ACHN (cell line): ENCODE results near the gene ZNF710.

ENCODE experiments used
- DNase-seq: peaks from one replicate; pipeline ENCODE4 v3.0.0-alpha.2; 2015
- in situ Hi-C: cut with HindIII; loops from 2 replicates; pipeline ENCODE4 v1.10.0; 2017; ENCODE audit warnings: low sequenced_read_pairs, low pct_ligation_motif_present, low pct_unique_long_range_greater_than_20kb

The ZNF710 gene

DNA sequence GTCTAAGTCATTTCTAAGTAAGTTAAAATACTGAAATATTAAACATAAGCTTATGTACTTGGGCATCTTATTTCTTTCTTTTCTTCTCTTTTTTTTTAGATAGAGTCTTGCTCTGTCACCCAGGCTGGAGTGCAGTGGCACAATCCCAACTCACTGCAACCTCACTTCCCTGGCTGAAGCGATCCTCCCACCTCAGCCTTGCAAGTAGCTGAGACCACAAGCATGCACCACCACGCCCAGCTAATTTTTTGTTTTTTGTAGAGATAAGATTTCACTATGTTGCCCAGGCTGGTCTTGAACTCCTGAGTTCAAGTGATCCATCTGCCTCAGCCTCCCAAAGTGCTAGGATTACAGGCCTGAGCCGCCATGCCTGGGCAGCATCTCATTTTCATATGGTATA, 16.0 kb upstream of the ZNF710 start:
- in situ Hi-C loops = no loop called here
- DNase-seq = no peak

DNA sequence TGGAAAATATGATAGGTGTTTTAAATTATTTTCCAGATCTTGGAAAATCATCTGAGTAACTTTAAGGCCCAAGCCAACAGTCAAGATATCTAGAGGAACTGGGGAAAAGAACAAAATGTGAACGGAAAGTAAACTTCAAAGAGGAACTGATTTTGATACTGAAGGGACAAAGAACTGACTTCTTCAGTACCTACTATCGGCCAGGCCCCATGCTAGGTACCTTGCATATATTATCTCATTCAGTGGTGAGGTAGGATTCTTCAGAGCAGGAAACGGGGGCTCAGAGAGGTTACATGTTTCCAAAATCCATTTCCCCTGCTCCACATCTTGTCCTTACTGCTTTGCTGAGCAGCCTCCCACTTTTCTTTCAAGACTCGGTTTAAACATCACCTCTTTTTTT, 9.8 kb upstream of the ZNF710 start:
- in situ Hi-C loops = no loop called here
- DNase-seq = no peak

DNA sequence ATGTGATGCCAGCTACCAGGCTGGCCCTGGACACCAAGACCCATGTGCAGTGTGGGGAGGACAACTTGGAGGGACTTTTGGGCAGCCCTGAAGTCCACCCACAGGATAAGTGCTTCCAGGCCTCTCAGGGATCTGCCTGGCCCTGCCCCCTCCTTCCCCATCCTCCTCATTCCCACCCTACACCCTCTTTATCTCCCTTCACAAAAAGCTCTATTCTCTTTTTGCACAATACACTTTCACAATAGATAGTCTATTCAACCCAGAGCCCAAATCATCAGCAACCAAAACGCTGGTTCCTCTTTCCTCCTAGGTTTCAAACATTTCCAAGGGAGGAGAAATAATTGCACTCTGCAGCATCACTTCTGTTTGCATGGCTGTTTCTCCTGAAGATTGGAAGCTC, 7.8 kb upstream of the ZNF710 start:
- no peak for DNase-seq
- in situ Hi-C loops = no loop called here

DNA sequence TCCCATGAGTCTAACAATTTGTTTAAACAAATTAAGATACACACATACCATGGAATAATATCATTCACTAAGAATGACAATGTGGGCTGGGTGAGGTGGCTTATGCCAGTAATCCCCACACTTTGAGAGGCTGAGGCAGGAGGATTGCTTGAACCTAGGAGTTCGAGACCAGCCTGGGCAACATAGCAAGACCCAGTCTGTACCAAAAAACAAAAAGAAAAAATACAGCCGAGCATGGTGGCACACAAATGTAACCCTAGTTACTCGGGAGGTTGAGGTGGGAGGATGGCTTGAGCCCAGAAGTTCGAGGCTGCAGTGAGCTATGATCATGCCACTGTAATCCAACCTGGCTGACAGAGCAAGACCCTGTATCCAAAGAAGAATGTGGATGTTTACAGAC, 4.0 kb upstream of the ZNF710 start:
- in situ Hi-C loops = no loop called here
- DNase-seq = no peak

DNA sequence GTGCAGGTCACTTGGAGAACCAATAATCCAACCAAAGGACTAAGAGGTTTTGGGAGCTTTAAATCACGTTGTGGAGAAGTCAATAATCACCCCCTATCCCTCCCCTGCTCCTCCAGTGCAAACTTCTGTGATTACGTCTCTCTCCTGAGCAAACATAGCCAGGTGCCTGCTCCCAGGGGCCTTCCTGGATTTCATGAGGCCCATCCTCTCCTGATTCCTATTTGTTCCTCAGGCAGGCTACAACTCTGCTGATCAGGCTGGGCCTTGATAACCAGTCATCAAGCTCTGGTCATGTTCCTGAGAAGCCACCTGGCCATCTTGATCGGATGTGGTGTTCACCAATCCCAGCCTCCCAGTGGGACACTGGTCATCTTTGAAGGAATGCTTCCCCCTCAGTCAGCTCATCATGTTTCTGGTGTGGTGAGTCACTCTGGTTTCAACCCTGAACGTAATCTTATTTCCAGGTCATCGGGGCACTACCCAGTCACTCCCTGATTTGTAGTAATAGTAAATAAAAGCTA, 2.9 kb upstream of the ZNF710 start:
- peak; percentile 41 for DNase-seq
- in situ Hi-C loops = no loop called here

DNA sequence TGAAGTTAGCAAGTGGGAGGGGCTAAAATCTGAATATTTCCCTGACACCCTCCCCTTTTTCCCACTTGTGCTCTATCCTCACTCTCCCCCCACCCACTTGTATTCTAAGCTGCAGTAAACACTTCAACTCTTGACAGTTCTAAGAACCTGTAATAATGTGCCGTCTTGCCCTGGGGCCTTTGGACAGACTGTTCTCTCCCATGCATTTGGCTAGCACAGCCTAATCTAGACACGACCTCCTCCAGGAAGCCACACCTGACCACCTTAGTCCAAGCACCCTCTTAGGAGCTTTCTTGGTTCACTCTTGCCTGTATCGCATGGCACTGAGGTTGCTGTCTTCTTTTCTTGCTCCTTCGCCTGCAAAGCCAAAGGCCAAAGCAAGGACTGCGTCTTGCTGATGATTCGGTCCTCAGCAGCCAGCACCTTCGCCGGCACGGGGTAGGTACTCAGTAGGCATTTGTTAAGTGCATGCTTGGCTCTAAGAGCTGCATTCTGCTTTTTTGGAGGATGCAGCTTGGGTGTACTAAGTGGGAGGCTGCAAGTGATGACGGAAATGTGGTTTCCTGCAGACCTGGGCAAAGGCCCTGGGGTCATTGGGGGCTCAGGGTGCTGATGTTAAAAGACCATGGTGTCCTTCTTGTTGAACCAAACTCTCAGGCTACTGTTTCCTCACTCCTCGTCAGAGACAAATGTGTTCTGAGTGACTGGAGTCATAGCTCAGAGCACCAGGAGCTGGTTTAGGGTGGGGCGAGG, 2.0 kb upstream of the ZNF710 start:
- in situ Hi-C loops = no loop called here
- DNase-seq = no peak

DNA sequence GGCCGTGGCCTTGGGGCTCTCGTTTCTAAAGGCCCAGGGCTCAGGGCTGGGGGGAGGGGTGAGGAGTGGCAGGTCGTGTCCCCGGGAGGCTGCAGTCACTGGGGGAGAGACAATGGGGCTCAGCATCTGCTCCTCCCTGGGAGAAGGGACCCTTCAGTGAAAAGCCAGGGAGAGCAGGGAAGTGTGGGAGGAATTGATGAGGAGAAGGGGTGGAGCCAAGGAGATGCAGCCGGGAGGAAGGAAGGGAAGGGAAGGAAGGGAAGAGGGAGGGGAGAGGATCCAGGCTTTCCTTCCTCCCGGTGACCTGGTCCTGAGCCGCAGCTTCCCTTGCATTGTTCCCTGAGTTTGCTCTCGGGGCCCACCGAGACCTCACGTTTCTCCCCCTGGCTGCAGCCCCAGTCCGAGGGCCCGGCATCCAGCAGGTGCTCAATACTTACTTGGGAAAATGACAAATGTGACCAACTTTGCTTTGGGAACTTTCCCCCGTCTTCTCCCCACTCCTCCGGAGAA, 1.4 kb upstream of the ZNF710 start:
- no peak for DNase-seq
- in situ Hi-C loops = no loop called here

DNA sequence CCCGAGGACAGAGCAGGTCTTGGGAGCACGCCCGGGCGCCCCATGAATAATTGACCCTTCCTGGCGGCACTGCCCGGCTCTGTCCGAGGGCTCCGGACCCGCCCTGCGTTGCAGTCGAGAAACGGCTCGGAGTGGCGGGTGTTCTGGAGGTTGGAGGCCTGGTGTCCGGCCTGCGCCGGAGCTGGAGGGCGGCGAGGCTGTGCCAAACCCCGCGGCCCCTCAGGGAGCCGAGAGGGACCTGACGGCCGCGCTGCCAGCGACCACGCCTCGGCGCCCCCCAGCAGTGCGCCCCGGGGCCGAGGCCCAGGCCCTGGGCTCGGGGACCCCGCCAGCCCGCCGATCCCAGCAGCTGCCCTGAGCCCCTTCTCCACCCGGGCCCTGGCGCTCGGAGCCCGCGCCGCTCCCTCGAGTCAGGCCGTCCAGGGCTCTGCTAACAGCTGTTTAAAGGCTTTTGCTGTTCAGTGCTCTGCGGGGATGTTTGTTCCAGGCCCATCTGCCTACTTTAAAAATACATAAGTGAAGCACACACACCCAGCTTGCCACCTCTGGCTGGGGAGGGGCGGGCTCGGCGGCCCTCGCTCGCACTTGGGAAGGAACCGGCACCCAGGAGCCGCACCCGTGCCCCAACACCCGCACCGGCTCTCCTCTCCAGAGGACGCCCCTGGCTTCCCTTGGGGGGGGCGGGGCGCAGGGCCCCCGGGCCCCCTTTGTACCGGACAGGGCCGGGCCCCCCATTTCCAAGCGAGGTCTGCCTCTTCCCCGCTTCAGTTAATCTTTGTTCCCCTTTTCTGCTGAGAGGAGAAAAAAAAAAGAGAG, 730 bp upstream of the ZNF710 start:
- no peak for DNase-seq
- in situ Hi-C loops = no loop called here

DNA sequence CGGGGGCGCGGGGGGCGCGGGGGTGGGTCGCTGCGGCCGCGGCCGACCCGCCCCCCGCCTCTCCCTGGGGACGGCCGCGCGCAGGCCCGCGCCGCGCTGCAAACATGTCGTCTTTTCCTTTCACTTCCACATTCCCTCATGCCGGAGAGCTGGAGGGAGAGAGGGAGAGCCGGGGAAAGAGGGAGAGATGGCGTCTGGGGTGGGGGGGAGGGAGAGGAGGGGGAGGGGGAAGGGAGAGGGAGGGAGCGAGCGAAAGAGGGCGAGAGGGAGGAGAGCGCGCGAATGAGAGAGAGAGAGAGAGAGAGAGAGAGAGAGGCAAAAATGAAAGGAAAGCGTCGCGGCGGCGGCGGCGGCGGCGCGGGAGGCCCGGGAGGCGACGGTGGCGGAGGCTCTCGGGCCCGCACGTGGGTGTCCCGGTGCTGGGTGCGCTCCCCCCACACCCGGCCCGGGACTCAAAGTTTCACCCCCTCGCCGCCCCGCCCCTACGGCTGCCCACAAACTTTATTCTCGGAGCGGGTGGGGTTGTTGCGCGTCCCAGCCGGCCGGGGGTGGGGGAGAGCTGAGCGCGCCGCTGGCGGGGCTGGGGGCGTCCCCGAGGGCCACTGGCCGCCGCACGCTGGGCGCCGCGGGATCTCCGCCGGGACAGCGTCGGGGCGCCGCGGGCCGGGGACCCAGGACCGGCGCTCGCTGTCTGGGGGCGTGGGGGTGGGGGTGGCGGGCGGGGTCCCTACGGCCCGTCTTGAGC, 731 bp downstream of the ZNF710 start:
- in situ Hi-C loops = no loop called here
- DNase-seq = peak; percentile 48

DNA sequence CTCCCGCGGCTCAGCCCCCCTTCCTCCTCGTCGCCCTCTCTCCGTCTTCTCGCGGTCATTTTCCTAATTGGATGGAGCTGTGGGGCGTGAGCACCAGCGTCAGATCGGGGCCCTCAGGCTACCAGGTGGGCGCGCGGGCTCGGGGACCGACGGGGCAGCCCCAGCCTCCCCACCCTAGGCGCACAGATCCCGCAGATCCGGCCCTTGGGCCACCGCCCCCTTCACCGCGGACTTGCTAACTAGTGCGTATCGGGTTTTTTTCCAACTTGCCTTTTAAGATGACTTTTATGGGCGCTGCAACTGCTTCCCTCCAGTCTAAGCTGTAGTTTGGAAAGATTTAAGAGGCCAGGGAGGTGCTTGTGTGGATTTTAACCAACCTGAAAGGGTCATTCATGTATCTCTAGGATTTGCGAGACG, 1.3 kb downstream of the ZNF710 start:
- in situ Hi-C loops = no loop called here
- peak; percentile 28 for DNase-seq

DNA sequence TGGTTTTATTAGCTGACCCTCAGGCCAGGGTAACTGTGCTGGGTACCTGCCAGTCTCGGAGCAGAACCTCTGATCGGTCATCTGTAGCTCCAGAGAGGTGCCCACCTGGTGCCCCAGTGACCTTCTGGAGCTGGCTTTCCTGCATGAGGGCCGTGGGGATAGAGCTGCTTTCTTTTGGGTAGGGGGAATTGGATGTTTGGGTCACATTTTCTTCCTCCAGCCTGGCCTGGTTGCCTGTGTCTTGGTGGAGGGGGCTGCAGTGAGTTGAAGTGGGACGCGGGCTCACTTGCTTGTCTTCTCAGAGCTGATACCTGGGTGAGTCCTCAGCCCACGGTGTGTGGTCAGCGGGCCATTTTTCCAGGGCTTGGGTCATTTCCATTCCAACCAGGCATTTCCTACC, 2.6 kb downstream of the ZNF710 start:
- in situ Hi-C loops = no loop called here
- DNase-seq = no peak

DNA sequence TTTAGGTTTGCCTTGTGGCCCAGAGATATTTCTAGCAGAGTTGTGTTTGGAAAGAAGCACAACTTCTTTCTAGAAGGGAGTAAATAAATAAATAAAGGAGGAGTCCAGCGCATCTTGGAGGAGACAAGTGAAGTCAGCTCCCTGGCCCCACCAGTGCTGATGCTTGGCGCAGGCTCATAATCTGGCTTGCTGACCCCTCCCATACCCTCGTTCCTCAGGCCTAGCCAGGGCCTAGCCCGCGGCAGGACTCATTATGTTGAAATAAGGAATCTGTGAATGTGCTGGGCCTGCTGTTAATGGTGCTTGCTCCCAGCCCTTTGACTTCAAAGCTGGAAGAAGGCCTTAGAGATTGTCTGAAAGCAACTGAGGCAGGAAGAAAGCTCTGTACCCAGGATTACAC, 3.1 kb downstream of the ZNF710 start:
- in situ Hi-C loops = no loop called here
- no peak for DNase-seq

DNA sequence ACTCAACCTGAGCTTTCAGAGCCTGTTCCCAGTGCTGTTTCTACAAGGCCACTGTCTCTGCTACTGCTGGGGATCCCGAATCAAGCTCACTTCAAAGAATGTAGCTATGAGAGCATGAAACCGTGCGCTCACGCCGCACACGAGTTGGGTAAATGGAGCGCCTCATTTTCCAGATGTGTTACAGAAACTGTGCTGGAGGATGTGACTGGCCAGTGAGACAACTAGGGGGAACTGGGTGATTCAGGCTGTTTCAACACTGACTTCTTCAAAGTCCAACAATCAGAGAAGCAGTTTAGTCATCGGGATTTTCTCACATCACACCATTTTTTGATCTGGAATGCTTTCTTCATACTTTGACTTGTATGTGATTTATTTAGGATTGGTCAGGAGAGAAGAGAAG, 3.5 kb downstream of the ZNF710 start:
- DNase-seq = peak; percentile 8
- in situ Hi-C loops = no loop called here

DNA sequence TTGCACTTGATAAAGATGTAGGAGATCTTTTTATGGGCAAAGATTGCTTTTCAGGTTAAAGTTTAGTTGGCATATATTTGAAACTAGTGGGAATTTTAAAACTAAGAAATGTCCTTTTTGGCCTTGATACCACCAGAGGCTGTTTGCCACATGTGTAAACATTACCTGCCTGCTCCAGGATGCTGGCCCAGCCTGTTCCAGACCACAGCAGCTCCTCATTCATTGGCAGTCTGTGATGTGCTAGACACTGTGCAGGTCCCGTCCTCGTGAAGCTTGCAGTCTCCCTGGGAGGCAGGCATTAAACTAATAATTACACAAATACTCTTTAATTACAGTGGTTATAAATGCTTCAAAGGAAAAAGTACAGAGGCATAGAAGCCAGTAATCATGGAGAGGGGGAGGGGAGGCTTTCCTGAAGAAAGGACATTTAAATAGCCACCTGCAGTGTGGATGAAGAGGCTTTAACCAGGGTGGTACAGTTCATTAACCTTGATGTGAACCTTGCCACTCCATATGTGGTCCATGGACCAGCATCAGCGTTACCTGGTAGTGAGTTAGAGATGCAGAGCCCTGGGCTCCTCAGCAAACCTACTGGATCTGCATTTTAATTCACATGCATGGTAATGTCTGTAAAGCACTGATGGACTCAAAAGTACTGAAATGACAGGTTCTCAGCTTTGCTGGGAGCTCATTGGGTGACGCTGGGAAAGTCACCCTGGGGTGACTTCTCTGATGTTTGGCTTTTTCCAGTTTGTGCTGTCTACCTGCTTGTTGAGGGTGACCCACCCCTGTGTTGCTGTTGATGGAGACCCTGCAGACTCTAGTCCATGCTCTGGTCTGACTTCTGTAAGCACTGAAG, 5.3 kb downstream of the ZNF710 start:
- no peak for DNase-seq
- in situ Hi-C loops = no loop called here

DNA sequence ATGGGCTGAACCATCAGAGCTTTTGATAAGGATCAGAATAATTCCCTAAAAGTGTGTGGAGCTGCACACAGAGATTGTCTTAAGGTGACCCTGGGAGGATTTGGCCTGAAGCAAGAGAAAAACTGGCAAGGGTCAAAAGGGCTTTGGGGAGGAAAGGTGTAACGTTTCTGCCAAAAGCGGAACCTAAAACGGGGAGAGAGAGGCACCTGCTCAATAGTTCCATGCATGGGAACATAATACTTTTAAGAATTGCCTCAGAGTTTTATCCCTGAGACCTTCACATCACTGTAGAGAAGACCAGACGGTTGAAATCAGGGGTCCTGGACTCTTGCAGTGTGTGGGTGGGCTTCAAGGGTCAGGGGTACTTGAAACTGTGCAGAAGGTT, 5.9 kb downstream of the ZNF710 start:
- DNase-seq = no peak
- in situ Hi-C loops = no loop called here

DNA sequence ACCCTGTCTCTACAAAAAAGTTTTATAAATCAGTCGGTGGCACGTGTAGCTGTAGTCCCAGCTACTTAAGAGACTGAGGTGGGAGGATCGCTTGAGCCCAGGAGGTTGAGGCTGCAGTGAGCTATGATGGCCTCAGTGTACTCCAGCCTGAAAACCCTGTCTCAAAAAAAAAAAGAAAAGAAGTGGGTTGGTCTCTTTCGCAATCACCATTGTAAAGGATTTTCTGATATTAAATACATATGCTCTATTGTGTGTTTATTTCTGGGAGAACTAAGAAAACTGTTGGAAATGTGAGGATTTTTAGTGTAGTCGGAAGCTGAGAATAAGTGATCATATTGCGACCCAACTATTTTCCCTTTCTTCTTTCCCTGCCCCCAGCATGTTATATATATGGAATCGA, 7.5 kb downstream of the ZNF710 start:
- in situ Hi-C loops = no loop called here
- no peak for DNase-seq

DNA sequence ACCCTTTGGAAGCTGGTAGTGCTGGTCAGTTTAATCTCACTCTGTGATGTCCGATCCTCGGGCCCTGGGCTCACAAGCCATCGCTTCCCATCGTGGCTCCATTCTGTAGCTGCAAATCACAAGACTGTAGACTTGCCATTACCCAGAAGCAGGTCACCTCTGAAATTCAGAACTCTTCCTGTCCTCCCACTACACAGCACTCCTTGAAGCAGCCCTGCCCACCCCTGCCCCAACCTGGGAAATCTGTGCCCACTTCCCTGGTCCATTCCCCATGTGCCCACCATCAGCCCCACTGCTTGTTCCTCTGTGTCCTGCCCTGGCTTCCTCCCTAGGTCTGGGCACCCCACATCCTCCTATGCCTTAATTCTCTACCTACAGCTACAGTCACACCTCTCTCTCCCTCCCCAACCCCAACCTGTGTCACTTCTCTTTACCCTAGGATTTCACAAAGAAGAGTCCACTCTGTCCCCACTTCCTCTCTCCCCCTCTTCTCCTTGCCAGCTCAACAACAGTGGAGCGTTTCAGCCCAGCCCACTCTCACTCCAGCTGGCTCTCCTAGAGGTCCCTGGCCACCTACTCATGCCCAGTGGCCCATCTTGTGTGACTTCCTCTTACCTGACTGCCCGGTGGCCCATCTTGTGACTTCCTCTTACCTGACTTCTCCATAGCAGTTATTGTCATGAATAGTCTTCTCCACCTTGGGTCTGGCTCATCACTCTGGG, 8.3 kb downstream of the ZNF710 start:
- in situ Hi-C loops = no loop called here
- no peak for DNase-seq

DNA sequence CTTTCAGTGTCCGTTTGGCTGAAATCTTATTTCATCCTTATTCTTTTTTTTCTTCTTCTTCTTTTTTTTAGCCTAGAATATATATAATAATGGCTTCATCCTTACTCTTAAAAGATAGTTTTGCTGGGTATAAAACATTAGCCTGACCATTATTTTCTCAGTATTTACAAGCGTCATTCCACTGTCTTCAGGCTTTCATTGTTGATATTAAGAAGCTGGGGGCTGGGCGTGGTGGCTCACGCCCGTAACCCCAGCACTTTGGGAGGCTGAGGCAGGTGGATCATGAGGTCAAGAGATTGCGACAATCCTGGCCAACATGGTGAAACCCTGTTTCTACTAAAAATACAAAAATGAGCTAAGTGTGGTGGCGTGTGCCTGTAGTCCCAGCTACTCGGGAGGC, 10.6 kb downstream of the ZNF710 start:
- DNase-seq = no peak

More for the DNA sequence above, 10.6 kb downstream of the ZNF710 start:
- in situ Hi-C loops = no loop called here
